Neural cell (in vitro differentiated cells): ENCODE results near the gene FAM170B. TPM values are rescaled to one million over a fixed set of nuclear protein-coding genes. Genes with fewer than 3 reads are reported as not detected.

Experiments used
- H2AFZ ChIP-seq: fragments of 200-600, 300-800 bp; sonication (generic), shearing (Covaris generic); 2 replicates; pipeline ENCODE4 v1.6.0; 2014; ENCODE audit warnings: low read depth, mild to moderate bottlenecking, antibody characterized with exemption, low read length, moderate library complexity
- H3F3A ChIP-seq: fragments of 200-600 bp; shearing (Covaris generic); 2 replicates; pipeline ENCODE4 v1.6.1; 2016; ENCODE audit warnings: mild to moderate bottlenecking, moderate library complexity, mixed read lengths, antibody characterized with exemption, low read length; ENCODE audit not compliant: insufficient read depth, poor library complexity, severe bottlenecking
- H3K27ac ChIP-seq: fragments of 200-600, 300-800 bp; sonication (generic), shearing (Covaris generic); 2 replicates; pipeline ENCODE4 v1.5.1; 2014; ENCODE audit warnings: mild to moderate bottlenecking, low read length, moderate library complexity
- H3K27me3 ChIP-seq: fragments of 300-800, 200-600 bp; sonication (generic), shearing (Covaris generic); 2 replicates; pipeline ENCODE4 v1.6.0; 2014; ENCODE audit warnings: mild to moderate bottlenecking, low read depth, low read length, moderate library complexity; ENCODE audit not compliant: insufficient read depth
- H3K36me3 ChIP-seq: fragments of 300-800, 200-600 bp; sonication (generic), shearing (Covaris generic); 2 replicates; pipeline ENCODE4 v1.5.1; 2014; ENCODE audit warnings: mild to moderate bottlenecking, antibody characterized with exemption, low read length, moderate library complexity; ENCODE audit not compliant: insufficient read depth
- H3K4me2 ChIP-seq: fragments of 300-800, 200-600 bp; sonication (generic), shearing (Covaris generic); 2 replicates; pipeline ENCODE4 v1.6.0; 2014; ENCODE audit warnings: mild to moderate bottlenecking, low read length
- H3K4me3 ChIP-seq: fragments of 300-800, 200-600 bp; sonication (generic), shearing (Covaris generic); 2 replicates; pipeline ENCODE4 v1.5.1; 2014; ENCODE audit warnings: mild to moderate bottlenecking, low read length, moderate library complexity
- H3K79me2 ChIP-seq: fragments of 200-600 bp; shearing (Covaris generic); replicated peaks from 2 replicates; pipeline ENCODE4 v1.6.0; 2014; ENCODE audit warnings: mild to moderate bottlenecking, low read length, moderate library complexity; ENCODE audit not compliant: insufficient read depth
- H3K9ac ChIP-seq: fragments of 300-800, 200-600 bp; sonication (generic), shearing (Covaris generic); 2 replicates; pipeline ENCODE4 v1.6.1; 2016; ENCODE audit warnings: mild to moderate bottlenecking, low read length, mixed read lengths
- H3K9me2 ChIP-seq: fragments of 200-600 bp; shearing (Covaris generic); 2 replicates; pipeline ENCODE4 v1.6.1; 2016; ENCODE audit warnings: mild to moderate bottlenecking, low read length, mixed read lengths; ENCODE audit not compliant: insufficient read depth
- H3K9me3 ChIP-seq: fragments of 200-600, 300-800 bp; sonication (generic), shearing (Covaris generic); 2 replicates; pipeline ENCODE4 v1.6.1; 2016; ENCODE audit warnings: mild to moderate bottlenecking, mixed run types, low read length, moderate library complexity, mixed read lengths
- H4K20me1 ChIP-seq: fragments of 200-600 bp; shearing (Covaris generic); 2 replicates; pipeline ENCODE4 v1.6.1; 2016; ENCODE audit warnings: mild to moderate bottlenecking, mixed run types; ENCODE audit not compliant: insufficient read depth
- EP300 ChIP-seq: fragments of 450-650 bp; conservative IDR thresholded peaks from 2 replicates; pipeline ENCODE4 v1.6.1; 2014; ENCODE audit warnings: antibody characterized with exemption, mild to moderate bottlenecking, moderate library complexity; ENCODE audit not compliant: poor library complexity, severe bottlenecking
- EZH2 ChIP-seq: fragments of 200-600, 300-800 bp; shearing (Covaris generic), sonication (generic); IDR thresholded peaks from 2 replicates; pipeline ENCODE4 v1.6.1; 2014; ENCODE audit warnings: antibody characterized with exemption, low read length, borderline replicate concordance, mild to moderate bottlenecking; ENCODE audit not compliant: insufficient read depth, poor library complexity, severe bottlenecking
- MXI1 ChIP-seq: fragments of 450-650 bp; conservative IDR thresholded peaks from 2 replicates; pipeline ENCODE4 v1.6.1; 2014; ENCODE audit warnings: antibody characterized with exemption, mild to moderate bottlenecking; ENCODE audit not compliant: poor library complexity, severe bottlenecking
- POLR2AphosphoS5 ChIP-seq: IDR thresholded peaks from 2 replicates; pipeline ENCODE4 v1.6.1; 2012
- RAD21 ChIP-seq: fragments of 450-650 bp; conservative IDR thresholded peaks from 2 replicates; pipeline ENCODE4 v1.6.1; 2014; ENCODE audit warnings: antibody characterized with exemption, mild to moderate bottlenecking, moderate library complexity
- SMC3 ChIP-seq: fragments of 450-650 bp; conservative IDR thresholded peaks from 2 replicates; pipeline ENCODE4 v1.6.1; 2014; ENCODE audit warnings: antibody characterized with exemption, mild to moderate bottlenecking, moderate library complexity; ENCODE audit not compliant: poor library complexity
- TAF1 ChIP-seq: IDR thresholded peaks from 2 replicates; pipeline ENCODE4 v1.6.1; 2012; ENCODE audit warnings: low read depth
- polyA plus RNA-seq: library from polyadenylated mRNA; depleted of rRNA; stranded (reverse); fragments of >200 nt; gene quantifications from 2 replicates; pipeline ENCODE4 v1.2.3, GENCODE V29; 2014
- TF ChIP-seq, protein P1 (sequence below): fragments of 450-650 bp; IDR thresholded peaks from 2 replicates; pipeline ENCODE4 v1.5.1; 2014; ENCODE audit warnings: antibody characterized with exemption, mild to moderate bottlenecking, moderate library complexity; ENCODE audit not compliant: poor library complexity, severe bottlenecking
- TF ChIP-seq, protein P2 (sequence below): IDR thresholded peaks from 2 replicates; pipeline ENCODE4 v1.6.1; 2012; ENCODE audit warnings: borderline replicate concordance

The FAM170B gene
- polyA plus RNA-seq, 1 donor from 2014 or later: not detected

DNA sequence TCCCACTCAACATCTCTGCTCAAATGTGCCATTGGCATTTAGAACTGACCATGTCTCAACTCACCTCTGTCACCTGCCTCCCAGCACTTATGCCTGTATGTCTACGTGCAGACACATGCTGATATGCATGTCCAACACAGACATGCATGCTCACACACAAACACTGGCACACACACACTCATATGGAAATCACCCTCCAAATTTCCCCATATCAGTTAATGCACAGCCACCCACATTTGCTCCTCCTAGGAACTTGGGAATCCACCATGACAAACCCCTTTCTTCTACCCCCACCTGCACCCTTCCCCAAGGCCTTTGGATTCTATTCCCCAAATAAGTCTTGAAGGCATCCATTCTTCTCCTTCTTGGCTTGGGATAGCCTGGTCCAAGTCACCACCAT is 4.4 kb downstream of the FAM170B start:
- no peak for TF ChIP-seq SMC3
- no peaks in the 10 kb centered on the region for H3K27me3 ChIP-seq
- no peak overlapping the region for H2AFZ ChIP-seq
- no peak overlapping the region for H3K4me2 ChIP-seq
- H3K9ac ChIP-seq: no peak overlapping the region
- H3K36me3 ChIP-seq: no peaks in the 10 kb centered on the region
- H4K20me1 ChIP-seq: no peaks in the 10 kb centered on the region
- H3K9me2 ChIP-seq: no peaks in the 10 kb centered on the region
- H3K79me2 ChIP-seq: no peaks in the 10 kb centered on the region
- H3K27ac ChIP-seq: no peak overlapping the region
- H3K4me3 ChIP-seq: no peak overlapping the region
- H3K9me3 ChIP-seq: no peaks in the 10 kb centered on the region
- no peaks in the 10 kb centered on the region for H3F3A ChIP-seq

DNA sequence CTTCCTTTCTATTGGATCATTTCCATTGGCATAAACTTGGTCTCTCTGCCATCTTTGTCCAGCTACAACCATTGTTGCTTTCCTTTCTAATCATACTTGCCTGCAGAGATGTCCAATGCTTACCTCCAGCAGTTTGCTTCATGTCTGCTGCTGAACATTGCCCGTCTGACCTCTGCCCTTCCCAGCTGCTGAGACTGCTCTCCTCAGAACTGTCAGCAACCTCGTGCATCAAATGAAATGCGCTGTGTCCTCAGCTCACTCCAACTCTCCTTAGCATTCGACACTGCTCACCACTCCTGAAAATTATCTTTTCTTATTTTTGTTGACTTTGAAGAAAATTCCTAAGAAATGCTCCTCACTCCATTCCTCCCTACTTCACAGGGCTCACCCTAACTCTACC is 5.0 kb downstream of the FAM170B start:
- H3K9me3 ChIP-seq: no peaks in the 10 kb centered on the region
- H3K4me2 ChIP-seq: no peak overlapping the region
- H3K36me3 ChIP-seq: no peaks in the 10 kb centered on the region
- no peak overlapping the region for H2AFZ ChIP-seq
- H3K9ac ChIP-seq: no peak overlapping the region
- H3K79me2 ChIP-seq: no peaks in the 10 kb centered on the region
- H3K4me3 ChIP-seq: no peak overlapping the region
- H3K27me3 ChIP-seq: no peaks in the 10 kb centered on the region
- no peaks in the 10 kb centered on the region for H3K9me2 ChIP-seq
- TF ChIP-seq TAF1 (no peak), SMC3 (no peak), RAD21 (no peak), EZH2 (no peak), POLR2AphosphoS5 (no peak), MXI1 (no peak)
- TF ChIP-seq, protein P1, sequence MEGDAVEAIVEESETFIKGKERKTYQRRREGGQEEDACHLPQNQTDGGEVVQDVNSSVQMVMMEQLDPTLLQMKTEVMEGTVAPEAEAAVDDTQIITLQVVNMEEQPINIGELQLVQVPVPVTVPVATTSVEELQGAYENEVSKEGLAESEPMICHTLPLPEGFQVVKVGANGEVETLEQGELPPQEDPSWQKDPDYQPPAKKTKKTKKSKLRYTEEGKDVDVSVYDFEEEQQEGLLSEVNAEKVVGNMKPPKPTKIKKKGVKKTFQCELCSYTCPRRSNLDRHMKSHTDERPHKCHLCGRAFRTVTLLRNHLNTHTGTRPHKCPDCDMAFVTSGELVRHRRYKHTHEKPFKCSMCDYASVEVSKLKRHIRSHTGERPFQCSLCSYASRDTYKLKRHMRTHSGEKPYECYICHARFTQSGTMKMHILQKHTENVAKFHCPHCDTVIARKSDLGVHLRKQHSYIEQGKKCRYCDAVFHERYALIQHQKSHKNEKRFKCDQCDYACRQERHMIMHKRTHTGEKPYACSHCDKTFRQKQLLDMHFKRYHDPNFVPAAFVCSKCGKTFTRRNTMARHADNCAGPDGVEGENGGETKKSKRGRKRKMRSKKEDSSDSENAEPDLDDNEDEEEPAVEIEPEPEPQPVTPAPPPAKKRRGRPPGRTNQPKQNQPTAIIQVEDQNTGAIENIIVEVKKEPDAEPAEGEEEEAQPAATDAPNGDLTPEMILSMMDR: no peak
- H3K27ac ChIP-seq: no peak overlapping the region
- no peaks in the 10 kb centered on the region for H3F3A ChIP-seq
- no peaks in the 10 kb centered on the region for H4K20me1 ChIP-seq

DNA sequence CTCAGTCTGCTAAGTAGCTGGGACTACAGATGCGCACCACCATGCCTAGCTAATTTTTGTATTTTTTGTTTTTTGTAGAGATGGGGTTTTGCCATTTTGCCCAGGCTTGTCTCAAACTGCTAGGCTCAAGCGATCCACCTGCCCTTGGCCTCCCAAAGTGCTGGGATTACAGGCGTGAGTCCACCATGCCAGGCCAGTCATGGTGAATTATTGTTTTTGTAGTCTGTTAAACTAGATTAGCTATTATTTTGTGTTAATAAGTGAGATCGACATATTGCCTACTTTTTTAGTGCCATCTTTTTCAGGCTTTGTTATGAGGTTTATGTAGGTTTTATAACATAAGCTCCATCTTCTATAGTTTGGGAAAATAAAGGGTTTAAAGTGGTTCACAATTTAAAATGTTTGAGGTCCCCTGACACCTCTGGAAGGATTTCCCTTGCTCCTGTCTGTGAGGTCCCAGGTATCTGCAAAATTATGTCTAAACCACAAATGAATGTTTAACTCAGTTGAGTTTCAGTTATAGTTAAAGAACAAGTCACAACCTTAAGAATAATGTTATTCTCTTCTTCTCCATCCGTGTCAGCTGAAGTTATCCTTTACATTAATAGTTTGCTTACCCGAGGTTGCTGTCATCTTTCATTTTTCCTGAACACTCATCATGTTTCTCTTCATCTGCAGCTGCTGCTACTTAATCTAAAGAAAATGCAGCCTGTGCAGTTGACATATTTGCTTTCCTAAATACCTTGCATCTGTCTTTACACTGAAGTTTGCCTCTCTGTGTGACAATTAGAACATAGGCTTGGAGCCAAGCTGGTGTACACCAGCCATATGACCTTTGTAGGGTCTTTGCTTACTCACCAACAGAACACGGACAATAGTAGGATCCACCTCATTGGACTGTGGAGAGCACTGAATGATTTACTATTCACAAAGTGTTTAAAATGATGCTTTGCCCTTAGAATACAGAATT is 9.6 kb downstream of the FAM170B start:
- no peaks in the 10 kb centered on the region for H4K20me1 ChIP-seq
- no peaks in the 10 kb centered on the region for H3K36me3 ChIP-seq
- H3K27me3 ChIP-seq: no peaks in the 10 kb centered on the region
- no peaks in the 10 kb centered on the region for H3F3A ChIP-seq
- no peaks in the 10 kb centered on the region for H3K79me2 ChIP-seq
- no peak overlapping the region for H2AFZ ChIP-seq
- no peak overlapping the region for H3K4me3 ChIP-seq
- no peak overlapping the region for H3K9ac ChIP-seq
- no peaks in the 10 kb centered on the region for H3K9me2 ChIP-seq
- H3K27ac ChIP-seq: no peak overlapping the region
- H3K9me3 ChIP-seq: no peaks in the 10 kb centered on the region
- TF ChIP-seq MXI1 (no peak), EZH2 (no peak), POLR2AphosphoS5 (no peak), SMC3 (no peak), EP300 (no peak), RAD21 (no peak), TAF1 (no peak)
- TF ChIP-seq, protein P1: no peak
- TF ChIP-seq, protein P2, sequence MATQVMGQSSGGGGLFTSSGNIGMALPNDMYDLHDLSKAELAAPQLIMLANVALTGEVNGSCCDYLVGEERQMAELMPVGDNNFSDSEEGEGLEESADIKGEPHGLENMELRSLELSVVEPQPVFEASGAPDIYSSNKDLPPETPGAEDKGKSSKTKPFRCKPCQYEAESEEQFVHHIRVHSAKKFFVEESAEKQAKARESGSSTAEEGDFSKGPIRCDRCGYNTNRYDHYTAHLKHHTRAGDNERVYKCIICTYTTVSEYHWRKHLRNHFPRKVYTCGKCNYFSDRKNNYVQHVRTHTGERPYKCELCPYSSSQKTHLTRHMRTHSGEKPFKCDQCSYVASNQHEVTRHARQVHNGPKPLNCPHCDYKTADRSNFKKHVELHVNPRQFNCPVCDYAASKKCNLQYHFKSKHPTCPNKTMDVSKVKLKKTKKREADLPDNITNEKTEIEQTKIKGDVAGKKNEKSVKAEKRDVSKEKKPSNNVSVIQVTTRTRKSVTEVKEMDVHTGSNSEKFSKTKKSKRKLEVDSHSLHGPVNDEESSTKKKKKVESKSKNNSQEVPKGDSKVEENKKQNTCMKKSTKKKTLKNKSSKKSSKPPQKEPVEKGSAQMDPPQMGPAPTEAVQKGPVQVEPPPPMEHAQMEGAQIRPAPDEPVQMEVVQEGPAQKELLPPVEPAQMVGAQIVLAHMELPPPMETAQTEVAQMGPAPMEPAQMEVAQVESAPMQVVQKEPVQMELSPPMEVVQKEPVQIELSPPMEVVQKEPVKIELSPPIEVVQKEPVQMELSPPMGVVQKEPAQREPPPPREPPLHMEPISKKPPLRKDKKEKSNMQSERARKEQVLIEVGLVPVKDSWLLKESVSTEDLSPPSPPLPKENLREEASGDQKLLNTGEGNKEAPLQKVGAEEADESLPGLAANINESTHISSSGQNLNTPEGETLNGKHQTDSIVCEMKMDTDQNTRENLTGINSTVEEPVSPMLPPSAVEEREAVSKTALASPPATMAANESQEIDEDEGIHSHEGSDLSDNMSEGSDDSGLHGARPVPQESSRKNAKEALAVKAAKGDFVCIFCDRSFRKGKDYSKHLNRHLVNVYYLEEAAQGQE: no peak
- H3K4me2 ChIP-seq: no peak overlapping the region
